Prostate gland (tissue), 2 donors: ENCODE measurements around the gene RNF169.

Experiments used
- POLR2A ChIP-seq: fragments of 450-650 bp; IDR thresholded peaks from one replicate; pipeline ENCODE4 v1.6.1; 2016; ENCODE audit warnings: antibody characterized with exemption, mild to moderate bottlenecking
- TF ChIP-seq, protein P1 (sequence below), 4 experiments: fragments of 200-600 bp in 2 of 4; fragments of 450-650 bp in 2 of 4; sonication (generic) in 2 of 4; IDR thresholded peaks; 1 replicate in 3 of 4; 2 replicates in 1 of 4; pipeline ENCODE4 v1.5.1; 2016 to 2019; ENCODE audit warnings: antibody characterized with exemption in 4 of 4, mild to moderate bottlenecking in 2 of 4, moderate library complexity in 2 of 4

DNA sequence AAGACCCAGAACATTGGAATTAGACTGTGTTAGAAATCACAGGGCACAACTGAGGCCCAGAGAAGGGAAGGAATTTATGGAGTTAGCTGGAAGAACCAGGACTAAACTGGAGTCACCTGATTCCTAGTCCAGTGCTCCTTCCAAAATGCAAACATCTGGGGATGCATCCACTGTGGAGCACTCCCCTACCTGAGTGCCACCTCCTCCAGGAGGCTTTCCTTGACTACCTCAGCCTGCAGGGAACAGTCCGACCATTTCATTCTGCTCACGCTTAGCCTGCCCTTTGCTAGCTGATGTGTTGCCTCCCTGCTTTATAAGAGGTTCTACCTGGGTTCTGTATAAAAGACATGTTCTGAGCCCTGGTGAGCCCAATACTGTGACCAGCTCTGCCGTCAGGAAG, 41.5 kb upstream of the RNF169 start:
- TF ChIP-seq, protein P1, sequence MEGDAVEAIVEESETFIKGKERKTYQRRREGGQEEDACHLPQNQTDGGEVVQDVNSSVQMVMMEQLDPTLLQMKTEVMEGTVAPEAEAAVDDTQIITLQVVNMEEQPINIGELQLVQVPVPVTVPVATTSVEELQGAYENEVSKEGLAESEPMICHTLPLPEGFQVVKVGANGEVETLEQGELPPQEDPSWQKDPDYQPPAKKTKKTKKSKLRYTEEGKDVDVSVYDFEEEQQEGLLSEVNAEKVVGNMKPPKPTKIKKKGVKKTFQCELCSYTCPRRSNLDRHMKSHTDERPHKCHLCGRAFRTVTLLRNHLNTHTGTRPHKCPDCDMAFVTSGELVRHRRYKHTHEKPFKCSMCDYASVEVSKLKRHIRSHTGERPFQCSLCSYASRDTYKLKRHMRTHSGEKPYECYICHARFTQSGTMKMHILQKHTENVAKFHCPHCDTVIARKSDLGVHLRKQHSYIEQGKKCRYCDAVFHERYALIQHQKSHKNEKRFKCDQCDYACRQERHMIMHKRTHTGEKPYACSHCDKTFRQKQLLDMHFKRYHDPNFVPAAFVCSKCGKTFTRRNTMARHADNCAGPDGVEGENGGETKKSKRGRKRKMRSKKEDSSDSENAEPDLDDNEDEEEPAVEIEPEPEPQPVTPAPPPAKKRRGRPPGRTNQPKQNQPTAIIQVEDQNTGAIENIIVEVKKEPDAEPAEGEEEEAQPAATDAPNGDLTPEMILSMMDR (IDR thresholded peaks at IDR 0.05), result no peak
- TF ChIP-seq POLR2A, result no peak
